HepG2 (cell line): Measurements from ENCODE around the gene APOM. TPM values are rescaled to one million over a fixed set of nuclear protein-coding genes. Genes with fewer than 3 reads are reported as not detected.
A peak's percentile ranks its signal among the peaks of the same experiment; 100 is the strongest.

Source experiments
- ARNT ChIP-seq: fragments of 450-650 bp; IDR thresholded peaks from 2 replicates; pipeline ENCODE4 v1.6.1; 2017
- EEA1 ChIP-seq: sonication (generic); formaldehyde crosslinking; IDR thresholded peaks from 2 replicates; pipeline ENCODE4 v1.5.1; 2020; ENCODE audit warnings: mild to moderate bottlenecking, missing genetic modification reagents, borderline replicate concordance
- GATAD1 ChIP-seq: IDR thresholded peaks from 2 replicates; pipeline ENCODE4 v1.6.1; 2016; ENCODE audit warnings: missing genetic modification reagents, missing compliant biosample characterization
- GPN1 ChIP-seq: sonication (generic); formaldehyde crosslinking; IDR thresholded peaks from 2 replicates; pipeline ENCODE4 v1.5.1; 2020; ENCODE audit warnings: missing genetic modification reagents, borderline replicate concordance
- KLF9 ChIP-seq: IDR thresholded peaks from 2 replicates; pipeline ENCODE4 v1.6.1; 2016; ENCODE audit warnings: low read depth
- MED1 ChIP-seq: sonication (generic); formaldehyde crosslinking; IDR thresholded peaks from 2 replicates; pipeline ENCODE4 v1.4.0; 2020; ENCODE audit warnings: missing genetic modification reagents
- MED13 ChIP-seq: sonication (generic); formaldehyde crosslinking; IDR thresholded peaks from 2 replicates; pipeline ENCODE4 v1.5.0; 2020; ENCODE audit warnings: missing genetic modification reagents
- NFATC3 ChIP-seq: sonication (generic); formaldehyde crosslinking; IDR thresholded peaks from 2 replicates; pipeline ENCODE4 v1.5.1; 2020; ENCODE audit warnings: mild to moderate bottlenecking, missing genetic modification reagents
- RFXANK ChIP-seq: IDR thresholded peaks from 2 replicates; pipeline ENCODE4 v1.6.1; 2016
- SIN3A ChIP-seq: IDR thresholded peaks from 2 replicates; pipeline ENCODE4 v1.6.1; 2011; ENCODE audit warnings: low read depth, mild to moderate bottlenecking, control low read depth, low read length, borderline replicate concordance
- SMC3 ChIP-seq: IDR thresholded peaks from 2 replicates; pipeline ENCODE4 v1.6.1; 2011; ENCODE audit warnings: low read length, improper control_type of control experiment
- TARDBP ChIP-seq: sonication (generic); formaldehyde crosslinking; IDR thresholded peaks from 2 replicates; pipeline ENCODE4 v1.8.0; 2022; ENCODE audit warnings: mild to moderate bottlenecking, missing genetic modification reagents
- TGIF2 ChIP-seq: IDR thresholded peaks from 2 replicates; pipeline ENCODE4 v1.6.1; 2016; ENCODE audit warnings: control low read depth, missing compliant biosample characterization
- TMF1 ChIP-seq: sonication (generic); formaldehyde crosslinking; IDR thresholded peaks from 2 replicates; pipeline ENCODE4 v1.8.1; 2022; ENCODE audit warnings: low read depth, missing genetic modification reagents
- ZBTB1 ChIP-seq: sonication (generic); formaldehyde crosslinking; IDR thresholded peaks from 2 replicates; pipeline ENCODE4 v1.4.0; 2020; ENCODE audit warnings: missing genetic modification reagents, borderline replicate concordance
- ZBTB42 ChIP-seq: sonication (generic); formaldehyde crosslinking; IDR thresholded peaks from 2 replicates; pipeline ENCODE4 v1.5.0; 2020; ENCODE audit warnings: mild to moderate bottlenecking, missing genetic modification reagents
- ZNF263 ChIP-seq: sonication (generic); formaldehyde crosslinking; IDR thresholded peaks from 2 replicates; pipeline ENCODE4 v1.4.0; 2020; ENCODE audit warnings: missing genetic modification reagents
- polyA plus RNA-seq, 8 experiments: library from polyadenylated mRNA; depleted of rRNA in 3 of 8; stranded (reverse) in 7 of 8; unstranded in 1 of 8; fragments of >200 nt; fragmentation: Illumina TruSeq in 4 of 8; extraction: Trizol in 4 of 8; gene quantifications; 2 replicates each; pipeline versions ENCODE4 v1.2.1 to v1.2.3, GENCODE V29; 2011 to 2016; ENCODE audit warnings: low read depth in 4 of 8, missing spikeins in 1 of 8, mixed read lengths in 1 of 8; ENCODE audit not compliant: insufficient read depth in 1 of 8
- total RNA-seq, 5 experiments: library from RNA; depleted of rRNA; stranded (reverse); fragments of >200 nt; fragmentation: Illumina TruSeq; extraction: Trizol; gene quantifications; 2 replicates each; pipeline ENCODE4 v1.2.3, GENCODE V29; 2016; ENCODE audit warnings: low read depth in 1 of 5
- TF ChIP-seq, protein P1 (sequence below): sonication (generic); formaldehyde crosslinking; conservative IDR thresholded peaks from 2 replicates; pipeline ENCODE4 v1.8.0; 2022; ENCODE audit warnings: missing genetic modification reagents
- TF ChIP-seq, protein P2 (sequence below): sonication (generic); formaldehyde crosslinking; conservative IDR thresholded peaks from 2 replicates; pipeline ENCODE4 v1.4.0; 2020; ENCODE audit warnings: missing genetic modification reagents
- TF ChIP-seq, protein P3 (sequence below): sonication (generic); formaldehyde crosslinking; IDR thresholded peaks from 2 replicates; pipeline ENCODE4 v1.5.0; 2020; ENCODE audit warnings: missing genetic modification reagents, mild to moderate bottlenecking, borderline replicate concordance
- TF ChIP-seq, protein P4 (sequence below): sonication (generic); formaldehyde crosslinking; IDR thresholded peaks from 2 replicates; pipeline ENCODE4 v1.4.0; 2020; ENCODE audit warnings: missing genetic modification reagents, borderline replicate concordance
- TF ChIP-seq, protein P5 (sequence below): sonication (generic); formaldehyde crosslinking; IDR thresholded peaks from 2 replicates; pipeline ENCODE4 v1.5.1; 2020; ENCODE audit warnings: mild to moderate bottlenecking, missing genetic modification reagents, moderate library complexity

Gene APOM
- total and polyA plus RNA-seq, 2 of the 13 experiments (the other 11 are each of a cell fraction or from before 2014, with no cell fraction given) = 98.2 to 1,140 TPM

DNA sequence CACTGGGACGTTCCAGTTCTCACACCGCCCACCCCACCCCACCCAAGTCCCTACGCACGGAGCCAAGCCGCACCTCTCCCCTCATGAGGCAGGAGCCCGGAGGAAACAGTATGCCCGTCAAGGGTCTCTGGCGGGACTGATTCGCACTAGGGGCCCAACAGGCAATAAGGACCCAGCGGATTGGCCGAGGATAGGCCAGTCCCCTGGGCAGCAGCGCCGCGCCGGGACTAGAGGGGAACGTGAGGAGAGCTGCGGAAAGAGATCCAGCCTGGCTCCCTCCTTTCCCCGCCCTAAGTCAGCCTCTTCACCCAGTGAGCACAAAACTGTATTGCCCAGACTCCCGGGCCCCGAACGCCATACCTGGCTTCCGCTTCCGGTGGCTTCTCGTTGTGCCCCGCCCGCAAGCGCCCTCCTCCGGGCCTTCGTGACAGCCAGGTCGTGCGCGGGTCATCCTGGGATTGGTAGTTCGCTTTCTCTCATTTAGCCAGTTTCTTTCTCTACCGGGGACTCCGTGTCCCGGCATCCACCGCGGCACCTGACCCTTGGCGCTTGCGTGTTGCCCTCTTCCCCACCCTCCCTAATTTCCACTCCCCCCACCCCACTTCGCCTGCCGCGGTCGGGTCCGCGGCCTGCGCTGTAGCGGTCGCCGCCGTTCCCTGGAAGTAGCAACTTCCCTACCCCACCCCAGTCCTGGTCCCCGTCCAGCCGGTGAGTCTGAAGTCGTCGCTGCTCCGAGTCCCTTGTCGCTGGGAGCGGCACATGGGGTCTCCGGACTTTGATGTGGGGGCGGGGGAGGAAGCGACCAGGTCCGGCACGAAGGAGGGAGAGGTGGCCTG lies 10.0 kb downstream of the APOM start, which contains the start of gene CSNK2B (continued):
- no peak for TF ChIP-seq EEA1 (CRISPR knock-in tag)
- TF ChIP-seq TGIF2 = peak; percentile 95
- peak; percentile 58; the same call in 1 of the 2 replicates for TF ChIP-seq RFXANK
- no peak for TF ChIP-seq ARNT
- TF ChIP-seq, protein P1, sequence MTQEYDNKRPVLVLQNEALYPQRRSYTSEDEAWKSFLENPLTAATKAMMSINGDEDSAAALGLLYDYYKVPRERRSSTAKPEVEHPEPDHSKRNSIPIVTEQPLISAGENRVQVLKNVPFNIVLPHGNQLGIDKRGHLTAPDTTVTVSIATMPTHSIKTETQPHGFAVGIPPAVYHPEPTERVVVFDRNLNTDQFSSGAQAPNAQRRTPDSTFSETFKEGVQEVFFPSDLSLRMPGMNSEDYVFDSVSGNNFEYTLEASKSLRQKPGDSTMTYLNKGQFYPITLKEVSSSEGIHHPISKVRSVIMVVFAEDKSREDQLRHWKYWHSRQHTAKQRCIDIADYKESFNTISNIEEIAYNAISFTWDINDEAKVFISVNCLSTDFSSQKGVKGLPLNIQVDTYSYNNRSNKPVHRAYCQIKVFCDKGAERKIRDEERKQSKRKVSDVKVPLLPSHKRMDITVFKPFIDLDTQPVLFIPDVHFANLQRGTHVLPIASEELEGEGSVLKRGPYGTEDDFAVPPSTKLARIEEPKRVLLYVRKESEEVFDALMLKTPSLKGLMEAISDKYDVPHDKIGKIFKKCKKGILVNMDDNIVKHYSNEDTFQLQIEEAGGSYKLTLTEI (CRISPR knock-in tag) = no peak
- TF ChIP-seq GATAD1 = peak; percentile 92
- peak; percentile 55; the same call in 1 of the 2 replicates for TF ChIP-seq ZNF263 (CRISPR knock-in tag)
- TF ChIP-seq ZBTB42 (CRISPR knock-in tag) = no peak
- peak; percentile 88 for TF ChIP-seq NFATC3 (CRISPR knock-in tag)
- TF ChIP-seq, protein P2, sequence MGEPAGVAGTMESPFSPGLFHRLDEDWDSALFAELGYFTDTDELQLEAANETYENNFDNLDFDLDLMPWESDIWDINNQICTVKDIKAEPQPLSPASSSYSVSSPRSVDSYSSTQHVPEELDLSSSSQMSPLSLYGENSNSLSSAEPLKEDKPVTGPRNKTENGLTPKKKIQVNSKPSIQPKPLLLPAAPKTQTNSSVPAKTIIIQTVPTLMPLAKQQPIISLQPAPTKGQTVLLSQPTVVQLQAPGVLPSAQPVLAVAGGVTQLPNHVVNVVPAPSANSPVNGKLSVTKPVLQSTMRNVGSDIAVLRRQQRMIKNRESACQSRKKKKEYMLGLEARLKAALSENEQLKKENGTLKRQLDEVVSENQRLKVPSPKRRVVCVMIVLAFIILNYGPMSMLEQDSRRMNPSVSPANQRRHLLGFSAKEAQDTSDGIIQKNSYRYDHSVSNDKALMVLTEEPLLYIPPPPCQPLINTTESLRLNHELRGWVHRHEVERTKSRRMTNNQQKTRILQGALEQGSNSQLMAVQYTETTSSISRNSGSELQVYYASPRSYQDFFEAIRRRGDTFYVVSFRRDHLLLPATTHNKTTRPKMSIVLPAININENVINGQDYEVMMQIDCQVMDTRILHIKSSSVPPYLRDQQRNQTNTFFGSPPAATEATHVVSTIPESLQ (CRISPR knock-in tag) = no peak
- TF ChIP-seq, protein P3, sequence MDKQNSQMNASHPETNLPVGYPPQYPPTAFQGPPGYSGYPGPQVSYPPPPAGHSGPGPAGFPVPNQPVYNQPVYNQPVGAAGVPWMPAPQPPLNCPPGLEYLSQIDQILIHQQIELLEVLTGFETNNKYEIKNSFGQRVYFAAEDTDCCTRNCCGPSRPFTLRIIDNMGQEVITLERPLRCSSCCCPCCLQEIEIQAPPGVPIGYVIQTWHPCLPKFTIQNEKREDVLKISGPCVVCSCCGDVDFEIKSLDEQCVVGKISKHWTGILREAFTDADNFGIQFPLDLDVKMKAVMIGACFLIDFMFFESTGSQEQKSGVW (CRISPR knock-in tag) = no peak
- TF ChIP-seq SIN3A = peak; percentile 81
- no peak; the same call in 1 of the 2 replicates for TF ChIP-seq MED13 (CRISPR knock-in tag)
- TF ChIP-seq, protein P4, sequence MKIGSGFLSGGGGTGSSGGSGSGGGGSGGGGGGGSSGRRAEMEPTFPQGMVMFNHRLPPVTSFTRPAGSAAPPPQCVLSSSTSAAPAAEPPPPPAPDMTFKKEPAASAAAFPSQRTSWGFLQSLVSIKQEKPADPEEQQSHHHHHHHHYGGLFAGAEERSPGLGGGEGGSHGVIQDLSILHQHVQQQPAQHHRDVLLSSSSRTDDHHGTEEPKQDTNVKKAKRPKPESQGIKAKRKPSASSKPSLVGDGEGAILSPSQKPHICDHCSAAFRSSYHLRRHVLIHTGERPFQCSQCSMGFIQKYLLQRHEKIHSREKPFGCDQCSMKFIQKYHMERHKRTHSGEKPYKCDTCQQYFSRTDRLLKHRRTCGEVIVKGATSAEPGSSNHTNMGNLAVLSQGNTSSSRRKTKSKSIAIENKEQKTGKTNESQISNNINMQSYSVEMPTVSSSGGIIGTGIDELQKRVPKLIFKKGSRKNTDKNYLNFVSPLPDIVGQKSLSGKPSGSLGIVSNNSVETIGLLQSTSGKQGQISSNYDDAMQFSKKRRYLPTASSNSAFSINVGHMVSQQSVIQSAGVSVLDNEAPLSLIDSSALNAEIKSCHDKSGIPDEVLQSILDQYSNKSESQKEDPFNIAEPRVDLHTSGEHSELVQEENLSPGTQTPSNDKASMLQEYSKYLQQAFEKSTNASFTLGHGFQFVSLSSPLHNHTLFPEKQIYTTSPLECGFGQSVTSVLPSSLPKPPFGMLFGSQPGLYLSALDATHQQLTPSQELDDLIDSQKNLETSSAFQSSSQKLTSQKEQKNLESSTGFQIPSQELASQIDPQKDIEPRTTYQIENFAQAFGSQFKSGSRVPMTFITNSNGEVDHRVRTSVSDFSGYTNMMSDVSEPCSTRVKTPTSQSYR (CRISPR knock-in tag) = peak; percentile 54; the same call in 1 of the 2 replicates
- TF ChIP-seq, protein P5, sequence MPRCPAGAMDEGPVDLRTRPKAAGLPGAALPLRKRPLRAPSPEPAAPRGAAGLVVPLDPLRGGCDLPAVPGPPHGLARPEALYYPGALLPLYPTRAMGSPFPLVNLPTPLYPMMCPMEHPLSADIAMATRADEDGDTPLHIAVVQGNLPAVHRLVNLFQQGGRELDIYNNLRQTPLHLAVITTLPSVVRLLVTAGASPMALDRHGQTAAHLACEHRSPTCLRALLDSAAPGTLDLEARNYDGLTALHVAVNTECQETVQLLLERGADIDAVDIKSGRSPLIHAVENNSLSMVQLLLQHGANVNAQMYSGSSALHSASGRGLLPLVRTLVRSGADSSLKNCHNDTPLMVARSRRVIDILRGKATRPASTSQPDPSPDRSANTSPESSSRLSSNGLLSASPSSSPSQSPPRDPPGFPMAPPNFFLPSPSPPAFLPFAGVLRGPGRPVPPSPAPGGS (CRISPR knock-in tag) = no peak
- peak; percentile 93; the same call in 1 of the 2 replicates for TF ChIP-seq TMF1 (CRISPR knock-in tag)
- no peak for TF ChIP-seq ZBTB1 (CRISPR knock-in tag)
- peak; percentile 77; the same call in 1 of the 2 replicates for TF ChIP-seq GPN1 (CRISPR knock-in tag)
- TF ChIP-seq KLF9 (CRISPR knock-in tag) = 0 out of 2 replicates have a peak, but pooled peaks have one; percentile 58
- peak; percentile 73 for TF ChIP-seq MED1
- peak; percentile 80 for TF ChIP-seq TARDBP (CRISPR knock-in tag)
- TF ChIP-seq SMC3 = no peak
